ENCODE results near the gene CAMK2B.

CAMK2B gene

GRCh38 chr7:44329888-44330287 lies 4.5 kb upstream of the CAMK2B start:
- DNase-seq (ENCODE audit: low spot score) = no peak

- DNase-seq (ENCODE audit: low spot score) = no peak
Observed at GRCh38 chr7:44329081-44329480, 3.7 kb upstream of the CAMK2B start.

GRCh38 chr7:44327981-44328380 lies 2.6 kb upstream of the CAMK2B start:
- no peak for DNase-seq (ENCODE audit: low spot score)

- DNase-seq (ENCODE audit: low spot score) = no peak
Observed at GRCh38 chr7:44326261-44327125, 1.1 kb upstream of the CAMK2B start.

- DNase-seq (ENCODE audit: low spot score) = no peak
Observed at GRCh38 chr7:44325811-44326241, 432 bp upstream of the CAMK2B start.

GRCh38 chr7:44324481-44325200 lies 753 bp downstream of the CAMK2B start:
- DNase-seq (ENCODE audit: low spot score) = no peak

GRCh38 chr7:44324204-44324480 lies 1.3 kb downstream of the CAMK2B start:
- DNase-seq (ENCODE audit: low spot score) = no peak

GRCh38 chr7:44323381-44324203 lies 1.8 kb downstream of the CAMK2B start:
- no peak for DNase-seq (ENCODE audit: low spot score)

GRCh38 chr7:44322631-44323363 lies 2.6 kb downstream of the CAMK2B start:
- DNase-seq (ENCODE audit: low spot score) = no peak

- no peak for DNase-seq (ENCODE audit: low spot score)
Observed at GRCh38 chr7:44321796-44322195, 3.6 kb downstream of the CAMK2B start.

GRCh38 chr7:44320794-44321371 lies 4.5 kb downstream of the CAMK2B start:
- DNase-seq (ENCODE audit: low spot score) = no peak

- DNase-seq (ENCODE audit: low spot score) = no peak
Observed at GRCh38 chr7:44320141-44320540, 5.3 kb downstream of the CAMK2B start.

- DNase-seq (ENCODE audit: low spot score) = no peak
Observed at GRCh38 chr7:44318332-44318731, 7.1 kb downstream of the CAMK2B start.

GRCh38 chr7:44315301-44315903 lies 10.0 kb downstream of the CAMK2B start:
- no peak for DNase-seq (ENCODE audit: low spot score)

GRCh38 chr7:44313621-44314031 lies 11.8 kb downstream of the CAMK2B start:
- no peak for DNase-seq (ENCODE audit: low spot score)

- no peak for DNase-seq (ENCODE audit: low spot score)
Observed at GRCh38 chr7:44313016-44313415, 12.4 kb downstream of the CAMK2B start.

- DNase-seq (ENCODE audit: low spot score) = no peak
Observed at GRCh38 chr7:44311561-44312495, 13.6 kb downstream of the CAMK2B start.

- DNase-seq (ENCODE audit: low spot score) = no peak
Observed at GRCh38 chr7:44310221-44310848, 15.1 kb downstream of the CAMK2B start.

- DNase-seq (ENCODE audit: low spot score) = no peak
Observed at GRCh38 chr7:44309271-44310091, 15.9 kb downstream of the CAMK2B start.

Measured in RKO (cell line).